ENCODE data around the gene IPCEF1. TPM values are rescaled to one million over a fixed set of nuclear protein-coding genes. Genes with fewer than 3 reads are reported as not detected.

IPCEF1 gene
- total RNA-seq, 4 donors from 2014 or later = 0.37 to 8.7 (median 3.8) TPM

DNA sequence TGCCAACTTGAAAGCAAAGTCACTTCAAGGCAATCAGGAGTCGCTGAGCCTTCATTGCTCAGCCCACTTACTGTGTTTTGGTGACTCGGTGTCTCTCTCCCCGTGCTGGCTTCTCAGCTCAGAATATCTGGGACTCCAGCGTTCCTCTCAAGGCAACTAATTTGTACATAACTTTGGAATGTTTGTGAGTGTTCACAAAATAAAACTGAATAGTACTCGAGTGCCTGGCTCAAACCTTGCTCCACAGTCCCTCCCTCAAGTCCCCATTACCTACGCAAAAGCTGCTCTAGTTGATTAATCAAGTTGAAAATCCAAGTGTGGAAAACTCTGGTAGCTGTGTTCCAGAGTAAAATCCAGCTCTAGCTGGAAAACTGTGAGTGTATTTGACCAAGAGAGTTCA is 8.6 kb downstream of the IPCEF1 start:
- Histone ChIP-seq H3K9me3 (no peaks in the 10 kb centered on the region), H3K4me1 (peaks cover 0 to 3% (median 0%) of the 10 kb centered on the region in 4 donors), H3K36me3 (no peaks in the 10 kb centered on the region), H3K27me3 (no peaks in the 10 kb centered on the region), H3K27ac (no peak overlapping the region), H3K4me3 (no peak overlapping the region)
- intact Hi-C loops (cut with DNase I; ENCODE audit: low total_unique reads) = no loop called here
- no peak for DNase-seq
- in situ Hi-C loops (cut with MboI; ENCODE audit: low pct_ligation_motif_present in 1 of 4, low pct_unique_long_range_greater_than_20kb in 1 of 4, low sequenced_read_pairs in 3 of 4) = no loop called here
- WGBS, 2 donors (ENCODE audit: low coverage in 1 of 2) = 90 to 95% methylated on average over 4 to 6 of the region's 6 CpGs
- TF ChIP-seq POLR2AphosphoS5 (IDR thresholded peaks at IDR 0.05) (no peak), POLR2A (IDR thresholded peaks at IDR 0.05) (no peak), EP300 (IDR thresholded peaks at IDR 0.05; ENCODE audit: low read depth) (no peak)
- TF ChIP-seq, protein P1, sequence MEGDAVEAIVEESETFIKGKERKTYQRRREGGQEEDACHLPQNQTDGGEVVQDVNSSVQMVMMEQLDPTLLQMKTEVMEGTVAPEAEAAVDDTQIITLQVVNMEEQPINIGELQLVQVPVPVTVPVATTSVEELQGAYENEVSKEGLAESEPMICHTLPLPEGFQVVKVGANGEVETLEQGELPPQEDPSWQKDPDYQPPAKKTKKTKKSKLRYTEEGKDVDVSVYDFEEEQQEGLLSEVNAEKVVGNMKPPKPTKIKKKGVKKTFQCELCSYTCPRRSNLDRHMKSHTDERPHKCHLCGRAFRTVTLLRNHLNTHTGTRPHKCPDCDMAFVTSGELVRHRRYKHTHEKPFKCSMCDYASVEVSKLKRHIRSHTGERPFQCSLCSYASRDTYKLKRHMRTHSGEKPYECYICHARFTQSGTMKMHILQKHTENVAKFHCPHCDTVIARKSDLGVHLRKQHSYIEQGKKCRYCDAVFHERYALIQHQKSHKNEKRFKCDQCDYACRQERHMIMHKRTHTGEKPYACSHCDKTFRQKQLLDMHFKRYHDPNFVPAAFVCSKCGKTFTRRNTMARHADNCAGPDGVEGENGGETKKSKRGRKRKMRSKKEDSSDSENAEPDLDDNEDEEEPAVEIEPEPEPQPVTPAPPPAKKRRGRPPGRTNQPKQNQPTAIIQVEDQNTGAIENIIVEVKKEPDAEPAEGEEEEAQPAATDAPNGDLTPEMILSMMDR (IDR thresholded peaks at IDR 0.05) = no peak

DNA sequence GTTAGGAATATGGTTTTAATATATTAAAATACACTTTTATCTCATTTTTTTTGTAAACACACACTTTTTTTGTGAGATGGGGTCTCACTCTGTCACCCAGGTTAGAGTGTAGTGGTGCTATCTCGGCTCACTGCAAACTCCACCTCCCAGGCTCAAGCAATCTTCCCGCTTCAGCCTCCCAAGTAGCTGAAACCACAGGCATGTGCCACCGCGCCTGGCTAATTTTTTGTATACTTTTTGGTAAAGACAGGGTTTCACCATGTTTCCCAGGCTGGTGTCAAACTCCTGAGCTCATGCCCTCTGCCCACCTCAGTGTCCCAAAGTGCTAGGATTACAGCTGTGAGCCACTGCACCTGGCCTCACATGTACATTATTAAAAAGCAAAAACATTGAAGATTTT is 10.8 kb downstream of the IPCEF1 start:
- TF ChIP-seq POLR2A (IDR thresholded peaks at IDR 0.05) (no peak), EP300 (IDR thresholded peaks at IDR 0.05; ENCODE audit: low read depth) (no peak), POLR2AphosphoS5 (IDR thresholded peaks at IDR 0.05) (no peak)
- TF ChIP-seq, protein P1 (IDR thresholded peaks at IDR 0.05) = no peak
- DNase-seq = no peak
- Histone ChIP-seq H3K36me3 (no peaks in the 10 kb centered on the region), H3K4me1 (peaks cover 0 to 7% (median 0%) of the 10 kb centered on the region in 4 donors), H3K4me3 (no peak overlapping the region), H3K27ac (no peak overlapping the region), H3K9me3 (no peaks in the 10 kb centered on the region), H3K27me3 (no peaks in the 10 kb centered on the region)
- in situ Hi-C loops (cut with MboI; ENCODE audit: low pct_ligation_motif_present in 1 of 4, low pct_unique_long_range_greater_than_20kb in 1 of 4, low sequenced_read_pairs in 3 of 4) (no loop called here), intact Hi-C loops (cut with DNase I; ENCODE audit: low total_unique reads) (no loop called here)
- 95 to 96% methylated on average over 4 of the region's 4 CpGs for WGBS, 2 donors (ENCODE audit: low coverage in 1 of 2)

DNA sequence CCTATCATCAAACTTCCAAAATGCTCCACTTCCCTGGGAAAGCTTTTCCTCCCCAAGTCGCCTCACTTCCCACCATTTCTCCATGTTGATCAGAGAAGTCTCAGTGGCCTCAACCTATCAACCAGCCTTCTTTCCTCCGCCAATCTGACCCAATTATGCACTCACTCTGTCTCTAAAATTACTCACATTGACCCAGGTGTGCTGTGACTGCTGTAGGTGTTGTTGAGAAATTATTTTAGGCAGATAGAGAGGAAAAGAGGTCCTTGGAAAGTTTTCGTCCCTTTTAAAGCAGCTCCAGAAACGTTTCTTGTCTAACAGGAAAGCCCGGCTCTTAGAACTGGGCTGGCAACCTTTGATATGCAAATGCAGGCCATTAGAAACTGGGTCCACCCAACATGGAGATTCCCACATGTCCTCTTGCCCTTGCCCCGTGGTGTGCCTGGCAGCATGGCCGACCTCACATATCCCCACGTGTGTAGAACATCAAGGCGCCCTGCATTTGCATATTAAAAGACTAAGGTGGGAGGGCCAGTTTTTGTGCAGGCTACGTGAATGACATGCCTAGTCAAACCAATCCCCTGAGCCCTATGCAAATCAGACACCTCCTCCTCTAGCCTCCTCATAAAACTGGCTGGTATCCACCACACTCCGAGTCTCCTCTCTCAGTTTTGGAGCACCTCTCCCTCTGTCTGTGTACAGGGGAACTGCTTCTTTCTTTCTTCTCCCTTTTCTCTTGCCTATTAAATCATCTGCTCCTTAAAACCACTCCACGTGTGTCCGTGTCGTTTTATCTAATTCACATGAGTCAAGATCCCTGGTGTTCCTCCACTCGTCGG is 12.9 kb downstream of the IPCEF1 start:
- peaks cover 0 to 7% (median 0%) of the 10 kb centered on the region in 4 donors for H3K4me1 ChIP-seq
- H3K9me3 ChIP-seq = no peaks in the 10 kb centered on the region
- TF ChIP-seq POLR2AphosphoS5 (IDR thresholded peaks at IDR 0.05) (peak in 2 of 3 donors; percentile 7 to 36), POLR2A (IDR thresholded peaks at IDR 0.05) (peak; percentile 42), EP300 (IDR thresholded peaks at IDR 0.05; ENCODE audit: low read depth) (no peak)
- TF ChIP-seq, protein P1 (IDR thresholded peaks at IDR 0.05) = peak in 4 of 5 experiments; percentile 27 to 76 (median 44)
- 43 to 49% methylated on average over 8 to 16 of the region's 16 CpGs for WGBS, 2 donors (ENCODE audit: low coverage in 1 of 2)
- H3K36me3 ChIP-seq = no peaks in the 10 kb centered on the region
- H3K27ac ChIP-seq = peak overlapping the region; percentile 1 to 72 (median 62)
- in situ Hi-C loops (cut with MboI; ENCODE audit: low pct_ligation_motif_present in 1 of 4, low pct_unique_long_range_greater_than_20kb in 1 of 4, low sequenced_read_pairs in 3 of 4) (no loop called here), intact Hi-C loops (cut with DNase I; ENCODE audit: low total_unique reads) (no loop called here)
- no peaks in the 10 kb centered on the region for H3K27me3 ChIP-seq
- peak; percentile 79 for DNase-seq
- H3K4me3 ChIP-seq = peak overlapping the region in 3 of 4 donors; percentile 1 to 21 (median 9)

DNA sequence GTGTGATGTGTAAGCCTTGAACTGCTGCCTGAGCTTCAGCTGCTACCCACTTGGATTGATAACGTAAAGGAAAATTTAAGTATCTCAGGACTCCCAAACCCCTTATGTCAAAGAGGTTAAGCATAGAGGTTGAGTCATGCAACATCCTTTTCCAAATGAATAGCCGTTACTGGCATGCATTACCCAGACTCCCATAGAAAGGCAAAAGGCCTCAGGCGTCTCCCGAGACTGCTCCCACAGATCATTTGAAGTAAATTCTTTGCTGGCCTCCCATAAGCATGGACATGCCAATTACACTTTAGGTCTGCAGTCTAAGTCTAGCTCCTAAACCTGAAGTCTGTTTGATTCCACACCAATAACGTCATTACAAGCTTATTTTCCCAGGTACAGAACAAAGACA is 14.7 kb downstream of the IPCEF1 start:
- Histone ChIP-seq H3K9me3 (no peaks in the 10 kb centered on the region), H3K4me1 (peaks cover 0 to 7% (median 0%) of the 10 kb centered on the region in 4 donors), H3K4me3 (no peak overlapping the region), H3K27me3 (no peaks in the 10 kb centered on the region), H3K27ac (no peak overlapping the region), H3K36me3 (no peaks in the 10 kb centered on the region)
- in situ Hi-C loops (cut with MboI; ENCODE audit: low pct_ligation_motif_present in 1 of 4, low pct_unique_long_range_greater_than_20kb in 1 of 4, low sequenced_read_pairs in 3 of 4) (no loop called here), intact Hi-C loops (cut with DNase I; ENCODE audit: low total_unique reads) (no loop called here)
- TF ChIP-seq POLR2A (IDR thresholded peaks at IDR 0.05) (no peak), POLR2AphosphoS5 (IDR thresholded peaks at IDR 0.05) (no peak), EP300 (IDR thresholded peaks at IDR 0.05; ENCODE audit: low read depth) (no peak)
- TF ChIP-seq, protein P1 (IDR thresholded peaks at IDR 0.05) = no peak
- WGBS, 2 donors (ENCODE audit: low coverage in 1 of 2) = 71 to 73% methylated on average over 3 to 5 of the region's 5 CpGs
- DNase-seq = no peak

Measured in transverse colon (tissue), 4 donors.